HG03196 (cell line): ENCODE measurements around the gene PDXK.

Source experiments
- ATAC-seq: cut with Tn5 transposase; IDR thresholded peaks from one replicate; pipeline ENCODE4 v1.9.1; 2021; ENCODE audit not compliant: unreplicated experiment

PDXK gene

DNA sequence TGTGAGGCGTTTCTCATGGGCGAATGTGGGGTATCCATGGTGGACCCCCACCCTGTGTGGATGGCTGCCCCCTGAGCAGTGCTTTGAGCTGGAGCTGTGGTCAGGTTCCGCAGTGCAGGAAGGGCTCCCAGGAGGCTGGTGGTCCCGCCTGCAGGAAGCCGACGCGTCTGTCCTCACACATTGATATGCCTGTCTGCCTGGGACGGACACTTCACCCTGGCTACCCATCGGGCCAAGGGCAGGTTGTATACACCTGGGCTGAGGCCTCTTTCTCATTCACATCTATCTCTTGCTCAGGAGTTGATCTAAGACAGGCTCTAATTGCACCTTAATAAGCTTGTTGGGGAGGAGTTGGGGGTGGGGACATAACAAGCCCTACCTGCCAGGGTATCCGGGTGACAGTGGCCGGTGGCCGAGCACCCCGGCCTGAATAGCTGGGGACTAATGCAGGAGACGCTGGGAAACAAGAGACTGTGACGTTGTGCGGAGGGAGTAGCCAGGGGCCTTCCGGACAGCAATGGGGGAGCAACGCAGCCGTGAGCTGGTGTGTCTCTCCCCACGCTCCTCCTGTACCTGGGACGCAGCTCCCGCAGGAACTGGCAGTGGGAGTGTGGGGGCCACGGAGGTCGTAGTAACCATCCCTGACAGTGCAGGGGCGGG, 21.7 kb downstream of the PDXK start:
- no peak for ATAC-seq

DNA sequence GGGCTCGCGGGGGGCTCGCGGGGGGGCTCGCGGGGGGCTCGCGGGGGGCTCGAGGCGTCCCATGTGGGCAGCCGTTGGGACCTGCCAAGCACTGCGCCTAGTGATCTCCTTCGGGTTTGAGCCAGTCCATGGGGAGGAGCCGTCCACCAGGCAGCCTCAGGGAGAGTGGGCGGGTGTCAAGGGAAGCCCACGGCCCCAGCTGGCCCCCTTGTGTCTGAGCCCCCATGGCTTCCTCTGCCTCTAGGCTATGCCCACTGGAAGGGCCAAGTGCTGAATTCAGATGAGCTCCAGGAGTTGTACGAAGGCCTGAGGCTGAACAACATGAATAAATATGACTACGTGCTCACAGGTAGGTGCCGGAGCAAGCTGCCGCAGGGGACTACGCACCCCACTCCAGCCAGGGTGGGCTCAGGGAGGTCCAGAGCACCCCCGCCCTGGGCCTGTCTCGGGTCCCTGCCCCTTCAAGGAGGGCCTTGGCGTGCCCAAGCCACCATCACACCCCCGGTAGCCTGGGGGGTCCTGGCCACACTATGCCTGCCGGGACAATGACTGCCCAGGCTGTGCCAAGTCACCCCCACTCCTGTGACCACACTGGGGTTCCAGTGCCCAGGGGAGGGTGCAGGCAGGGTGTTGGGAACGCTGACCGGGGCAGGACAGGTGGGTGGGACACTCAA, 22.6 kb downstream of the PDXK start:
- no peak for ATAC-seq

DNA sequence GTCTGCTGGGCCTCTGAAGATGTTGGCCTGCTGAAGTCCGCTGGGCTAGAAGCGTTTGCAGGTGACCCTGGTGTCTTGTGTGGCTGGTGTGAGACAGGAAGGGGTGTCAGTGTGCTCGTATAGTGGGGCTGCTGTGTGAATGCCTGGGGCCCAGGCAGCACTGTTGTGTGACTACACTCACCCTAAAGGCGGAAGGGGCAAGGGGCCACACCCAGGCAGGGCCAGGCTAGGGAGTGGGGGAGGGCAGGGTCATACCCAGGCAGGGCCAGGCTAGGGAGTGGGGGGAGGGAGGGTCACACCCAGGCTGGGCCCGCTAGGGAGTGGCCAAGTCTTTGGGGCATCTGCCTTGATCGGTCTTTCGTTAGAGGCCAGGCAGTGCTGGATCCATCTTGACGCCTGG, 25.0 kb downstream of the PDXK start:
- no peak for ATAC-seq

DNA sequence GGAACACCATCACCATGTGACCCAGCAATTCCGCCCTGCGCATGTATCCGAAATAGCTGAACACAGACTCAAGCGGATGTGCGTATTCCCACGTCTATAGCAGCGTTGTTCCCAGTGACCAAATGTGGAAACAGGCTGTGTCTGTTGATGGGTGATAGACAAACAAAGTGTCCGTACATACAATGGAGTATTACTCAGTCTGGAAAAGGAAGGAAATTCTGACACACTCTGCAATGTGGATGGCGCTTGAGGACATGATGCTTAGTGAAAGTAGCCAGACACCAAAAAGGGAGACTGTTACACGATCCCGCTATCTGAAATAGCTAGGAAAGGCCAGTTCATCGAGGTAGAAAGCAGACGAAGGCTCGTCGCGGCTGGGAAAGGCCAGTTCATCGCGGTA, 25.8 kb downstream of the PDXK start:
- ATAC-seq = no peak

DNA sequence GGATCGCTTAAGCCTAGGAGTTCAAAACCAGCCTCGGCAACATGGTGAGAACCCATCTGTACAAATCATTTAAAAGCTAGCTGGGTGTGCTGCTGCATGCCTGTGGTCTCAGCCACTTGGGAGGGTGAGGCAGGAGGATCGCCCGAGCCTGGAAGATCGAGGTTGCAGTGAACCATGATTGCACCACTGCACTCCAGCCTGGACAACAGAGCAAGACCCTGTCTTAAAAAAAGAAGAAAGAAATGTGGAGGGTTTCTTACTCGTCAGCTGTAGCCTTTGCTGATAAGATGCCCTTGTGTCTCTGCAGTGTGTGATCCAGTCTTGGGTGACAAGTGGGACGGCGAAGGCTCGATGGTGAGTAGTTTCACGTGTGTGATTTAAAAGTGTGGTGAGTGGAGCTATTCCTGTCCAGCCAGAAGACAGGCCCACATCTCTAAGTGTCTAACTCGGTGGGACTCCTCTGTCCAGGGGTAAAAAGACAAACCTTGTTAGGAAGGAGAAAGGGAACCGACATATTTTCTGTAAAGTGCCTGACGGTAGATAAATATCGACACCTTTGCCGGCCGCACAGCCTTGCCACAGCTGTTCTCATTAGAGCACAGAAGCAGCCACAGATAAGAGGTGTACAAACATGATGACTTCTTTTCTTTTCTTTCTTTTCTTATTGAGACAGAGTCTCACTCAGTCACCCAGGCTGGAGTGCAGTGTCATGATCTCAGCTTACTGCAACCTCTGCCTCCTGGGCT, 27.0 kb downstream of the PDXK start:
- no peak for ATAC-seq

DNA sequence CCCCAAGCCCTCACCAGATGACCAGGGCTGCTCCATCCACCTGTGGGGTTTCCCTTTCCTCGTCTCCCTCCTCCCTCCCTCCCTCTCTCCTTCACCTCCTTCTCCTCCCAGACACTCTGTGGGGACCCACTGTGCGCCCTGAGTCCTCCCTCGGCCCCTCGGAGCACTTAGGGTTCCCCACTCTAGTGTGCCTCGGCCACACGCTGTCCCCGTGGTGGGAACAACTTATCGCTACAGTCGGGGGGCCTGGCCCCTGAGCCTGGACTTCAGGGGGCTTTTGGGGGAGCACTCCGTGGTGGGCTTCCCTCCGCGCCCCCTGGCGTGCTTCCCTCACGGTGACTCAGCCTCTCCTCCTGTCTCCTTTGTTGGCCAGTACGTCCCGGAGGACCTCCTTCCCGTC, 29.7 kb downstream of the PDXK start:
- ATAC-seq = no peak

DNA sequence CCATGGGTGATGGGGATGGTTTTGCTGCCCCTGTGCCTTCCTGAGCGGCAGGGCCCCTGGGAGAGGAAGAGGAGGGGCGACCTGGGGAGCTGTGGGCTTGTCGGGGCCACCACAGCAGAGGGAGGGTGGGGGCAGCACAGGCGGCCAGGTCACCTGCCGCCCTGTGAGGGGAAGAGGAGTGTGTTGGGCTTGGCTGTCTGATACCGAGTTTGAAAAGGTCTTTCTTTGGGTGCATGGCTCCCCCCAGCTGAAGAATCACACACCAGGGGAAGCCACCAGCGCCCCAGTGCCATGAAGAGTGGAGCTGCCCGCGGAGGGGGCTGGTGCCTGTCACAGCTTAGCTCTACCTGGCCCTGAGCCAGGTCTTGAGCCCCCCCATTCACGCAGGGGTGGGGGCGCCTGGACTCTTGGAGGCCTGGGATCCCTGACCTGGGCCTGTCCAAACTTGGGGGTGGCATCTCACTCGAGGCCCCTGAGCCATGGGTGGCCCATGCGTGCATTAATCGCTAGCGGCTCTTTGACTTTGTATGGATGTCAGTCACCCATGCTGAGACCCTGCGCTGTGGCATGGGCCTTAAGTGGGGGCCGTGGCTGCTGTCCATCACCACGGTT, 30.8 kb downstream of the PDXK start:
- no peak for ATAC-seq

DNA sequence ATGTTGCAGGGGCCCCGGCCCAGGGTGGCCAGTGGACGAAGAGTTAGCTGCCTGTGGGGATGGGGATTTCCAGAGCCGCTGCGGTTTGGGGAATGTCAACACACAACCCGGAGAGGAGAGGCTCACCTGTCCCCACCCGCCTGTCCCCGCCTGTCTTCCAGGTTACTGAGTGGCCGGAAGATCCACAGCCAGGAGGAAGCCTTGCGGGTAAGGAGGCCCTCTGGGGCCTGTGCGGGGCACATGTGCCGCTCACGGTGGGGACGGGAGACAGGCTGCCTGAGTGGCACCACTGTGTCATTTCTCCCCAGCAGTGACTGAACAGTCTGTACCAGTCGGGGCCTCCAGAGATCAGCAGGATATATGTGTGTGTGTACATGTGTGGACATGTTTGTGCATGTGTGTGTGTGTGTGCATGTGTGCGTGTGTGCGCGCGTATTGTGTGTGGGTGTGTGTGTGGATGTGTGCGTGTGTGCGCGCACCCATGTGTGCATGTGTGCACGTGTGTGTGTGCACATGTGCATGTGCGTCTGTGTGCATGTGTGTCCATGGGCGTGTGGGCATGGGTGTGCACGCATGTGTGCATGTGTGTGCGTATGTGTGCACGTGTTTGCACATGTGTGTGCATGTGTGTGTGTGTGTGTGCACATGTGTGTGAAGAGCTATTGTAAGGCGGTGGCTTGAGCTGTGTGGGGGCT, 31.6 kb downstream of the PDXK start:
- ATAC-seq = no peak

DNA sequence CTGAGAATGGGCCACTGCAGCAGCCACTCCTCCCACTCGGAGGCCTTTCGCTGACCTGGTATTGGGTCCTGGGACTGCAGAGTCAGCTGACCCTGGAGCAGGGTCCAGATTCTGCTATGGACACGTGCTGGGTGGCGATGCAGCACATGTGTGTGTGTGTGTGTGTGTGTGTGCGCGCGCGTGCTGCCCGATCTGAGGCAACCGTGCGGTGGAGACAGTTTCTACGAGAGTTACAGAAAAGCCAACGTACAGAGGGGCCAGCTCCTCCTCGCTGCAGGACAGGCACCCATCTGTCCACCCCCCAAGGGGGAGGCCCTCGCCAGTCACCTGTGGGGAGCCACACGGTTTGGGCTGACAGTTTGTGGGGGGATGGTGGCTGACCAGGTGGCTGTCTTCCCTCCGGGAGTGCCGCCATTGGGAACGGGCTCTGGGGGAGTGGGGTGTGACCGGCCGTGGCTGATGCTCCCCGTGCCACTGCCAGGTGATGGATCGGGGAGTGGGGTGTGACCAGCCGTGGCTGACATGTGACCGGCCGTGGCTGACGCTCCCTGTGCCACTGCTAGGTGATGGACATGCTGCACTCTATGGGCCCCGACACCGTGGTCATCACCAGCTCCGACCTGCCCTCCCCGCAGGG, 33.1 kb downstream of the PDXK start:
- ATAC-seq = no peak

DNA sequence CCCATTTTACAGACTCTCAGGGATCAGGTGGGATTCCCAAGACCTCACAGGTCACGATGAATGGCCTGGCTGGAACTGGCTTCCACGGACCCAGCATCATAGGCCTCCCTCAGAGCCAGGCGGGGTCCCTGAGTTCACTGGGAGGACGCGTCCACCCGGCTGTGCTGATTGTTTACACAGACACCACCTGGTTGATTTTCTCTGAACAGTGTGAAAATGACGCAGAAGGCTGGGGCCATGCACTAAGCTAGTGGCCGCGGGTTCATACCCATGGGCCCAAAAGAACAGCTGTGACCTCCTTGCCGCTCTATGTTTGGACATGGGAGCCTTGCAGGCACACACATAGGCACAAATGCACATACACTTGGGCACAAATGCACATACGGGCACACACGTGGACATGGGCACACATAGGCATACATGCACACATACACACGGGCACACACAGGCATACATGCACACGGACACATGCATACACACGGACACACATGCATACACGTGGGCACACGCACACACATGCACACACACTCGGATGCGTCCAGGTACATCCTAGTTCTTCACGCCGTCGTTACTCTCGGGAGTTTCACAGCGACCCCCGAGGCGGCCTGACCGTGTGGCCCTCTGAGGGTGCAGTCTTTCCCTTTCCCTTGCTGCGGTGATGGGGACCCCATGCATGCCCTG, 34.0 kb downstream of the PDXK start:
- ATAC-seq = no peak

DNA sequence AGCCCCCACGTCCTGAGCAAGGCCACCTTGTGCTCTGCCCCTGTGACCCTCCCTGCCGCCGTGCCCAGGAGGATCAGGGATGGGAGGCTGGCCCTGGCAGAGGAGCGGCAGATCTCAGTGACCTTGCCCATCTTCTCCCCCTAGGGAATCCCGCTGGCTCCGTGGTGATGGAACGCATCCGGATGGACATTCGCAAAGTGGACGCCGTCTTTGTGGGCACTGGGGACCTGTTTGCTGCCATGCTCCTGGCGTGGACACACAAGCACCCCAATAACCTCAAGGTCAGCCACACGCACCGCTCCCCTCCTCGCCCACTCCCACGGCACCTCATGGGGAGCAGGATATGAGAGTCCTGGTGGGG, 34.5 kb downstream of the PDXK start:
- no peak for ATAC-seq

DNA sequence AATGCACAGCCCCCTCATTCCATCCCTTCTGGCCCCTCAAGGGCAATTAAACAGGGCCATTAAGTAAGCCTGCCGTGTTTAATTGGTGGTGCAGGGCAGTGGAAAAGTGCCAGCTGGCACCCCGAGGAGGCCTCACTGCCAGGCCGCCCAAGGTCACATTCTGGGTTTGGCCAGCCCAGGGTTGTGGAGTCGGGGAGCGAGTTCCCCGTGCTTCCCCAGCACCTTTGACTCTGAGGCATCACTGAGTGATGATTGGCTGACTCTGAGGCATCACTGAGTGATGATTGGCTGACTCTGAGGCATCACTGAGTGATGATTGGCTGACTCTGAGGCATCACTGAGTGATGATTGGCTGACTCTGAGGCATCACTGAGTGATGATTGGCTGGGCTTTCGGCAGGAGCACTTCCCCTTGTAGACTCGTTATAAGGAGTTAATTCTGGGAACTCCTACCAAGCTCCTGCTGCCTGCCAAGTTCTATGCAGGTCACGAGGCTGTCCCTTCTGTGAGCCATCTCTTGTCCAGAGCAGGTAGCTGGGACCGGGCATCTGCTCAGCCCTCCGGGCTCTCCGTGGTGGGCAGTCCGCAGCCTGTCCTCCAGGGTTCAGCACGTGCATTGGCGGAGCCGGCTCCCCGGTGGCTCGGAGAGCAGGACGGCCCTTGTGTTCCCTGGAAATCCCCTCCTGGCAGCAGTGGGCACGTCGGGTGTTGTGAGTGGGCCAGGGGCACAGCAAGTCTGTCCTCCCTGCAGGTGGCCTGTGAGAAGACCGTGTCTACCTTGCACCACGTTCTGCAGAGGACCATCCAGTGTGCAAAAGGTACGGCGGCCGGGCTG, 36.2 kb downstream of the PDXK start:
- ATAC-seq = no peak

DNA sequence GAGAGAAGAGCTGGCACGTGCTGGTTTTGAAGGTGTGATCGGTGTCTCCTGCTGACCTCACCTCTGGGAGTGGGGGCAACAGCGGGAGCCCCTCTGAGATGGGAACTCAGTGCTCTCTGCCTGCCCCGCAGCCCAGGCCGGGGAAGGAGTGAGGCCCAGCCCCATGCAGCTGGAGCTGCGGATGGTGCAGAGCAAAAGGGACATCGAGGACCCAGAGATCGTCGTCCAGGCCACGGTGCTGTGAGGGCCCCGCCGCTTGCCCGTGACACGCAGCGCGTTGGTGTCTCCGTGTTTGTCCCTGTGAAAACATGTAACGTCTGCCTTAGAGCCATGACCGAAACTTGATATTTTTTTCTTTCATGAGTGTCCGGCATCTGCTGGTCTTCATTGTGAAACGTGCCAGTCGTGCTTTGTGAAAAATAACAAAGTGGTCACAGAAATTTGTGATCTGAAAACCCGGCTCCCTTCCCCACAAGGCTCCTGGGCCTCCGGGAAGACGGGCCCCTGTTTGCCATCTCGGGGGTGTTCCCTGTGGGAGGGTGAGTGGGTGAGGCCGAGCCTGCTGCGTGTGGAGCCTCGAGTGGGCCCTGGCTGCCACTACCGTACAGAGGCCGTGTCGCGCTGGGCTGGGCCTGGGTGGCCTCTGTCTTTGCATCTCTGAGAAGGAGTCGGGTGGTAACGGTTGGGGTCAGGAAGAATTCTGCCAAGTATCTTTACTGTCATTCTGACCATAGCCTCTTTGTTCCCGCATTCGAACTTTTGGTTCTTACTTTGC, 37.1 kb downstream of the PDXK start:
- ATAC-seq = no peak

DNA sequence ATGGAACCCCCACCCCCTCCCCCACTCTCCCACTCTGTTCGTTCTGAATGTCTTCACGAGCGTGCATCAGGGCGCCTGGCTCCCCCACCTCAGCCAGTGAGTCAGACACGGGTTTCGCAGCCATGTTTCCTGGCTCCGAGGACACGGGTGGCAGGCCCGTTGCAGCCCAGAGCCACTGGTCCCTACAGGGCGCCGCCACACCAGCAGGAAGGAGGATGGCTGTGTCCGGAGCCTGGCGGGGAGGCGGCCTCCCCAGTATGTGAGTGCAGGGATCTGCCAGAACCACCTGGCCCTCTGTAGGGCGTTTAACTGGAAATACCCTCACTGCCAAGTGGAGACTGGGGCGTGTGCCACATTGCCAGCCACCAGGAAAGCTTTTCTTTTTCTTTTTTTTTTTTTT, 38.7 kb downstream of the PDXK start:
- no peak for ATAC-seq

DNA sequence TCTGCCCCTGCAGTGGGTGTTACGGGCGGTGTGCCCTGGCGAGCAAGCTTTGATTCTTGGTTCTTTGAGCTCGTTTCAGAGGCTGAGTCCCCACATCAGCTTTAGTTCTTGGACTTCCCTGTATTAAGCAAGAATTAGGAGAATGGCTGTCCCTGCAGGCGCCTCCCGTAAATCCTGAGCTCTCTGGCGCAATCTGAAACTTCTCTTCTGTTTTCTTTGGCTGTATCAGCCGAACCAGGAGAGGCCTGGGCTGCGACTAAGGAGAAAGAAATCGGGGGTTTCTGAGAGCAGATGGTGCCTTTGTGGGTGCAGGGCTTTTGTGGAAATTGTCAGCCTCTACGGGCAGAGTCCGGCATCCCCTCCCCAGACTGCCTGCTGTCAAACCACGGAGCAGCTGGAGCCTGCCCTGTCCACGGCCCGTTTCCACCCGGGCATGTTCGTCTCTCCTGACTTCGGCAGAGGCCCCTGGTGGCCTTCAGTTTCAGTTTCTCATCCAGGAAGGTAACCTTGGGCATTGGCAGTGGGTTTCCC, 39.2 kb downstream of the PDXK start:
- no peak for ATAC-seq

DNA sequence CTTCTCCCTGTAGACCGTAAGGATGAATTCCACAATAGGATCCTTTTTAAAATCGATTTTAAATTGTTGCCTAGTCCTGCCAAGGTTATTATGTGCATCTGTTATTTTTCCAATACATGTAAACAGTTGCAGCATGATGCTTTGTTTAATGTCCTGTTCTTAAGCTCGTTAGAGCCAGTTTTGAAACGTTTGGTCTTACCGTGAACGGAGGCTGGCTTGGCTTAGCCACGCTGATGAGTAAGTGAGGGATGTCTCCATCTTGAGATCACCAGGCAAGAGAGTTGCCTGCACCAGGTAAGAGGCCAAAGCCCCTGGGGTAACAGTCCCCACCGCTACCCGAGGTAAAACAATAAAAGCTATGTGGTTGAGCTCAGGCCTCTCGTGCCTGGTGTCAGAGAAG, 39.9 kb downstream of the PDXK start:
- no peak for ATAC-seq

DNA sequence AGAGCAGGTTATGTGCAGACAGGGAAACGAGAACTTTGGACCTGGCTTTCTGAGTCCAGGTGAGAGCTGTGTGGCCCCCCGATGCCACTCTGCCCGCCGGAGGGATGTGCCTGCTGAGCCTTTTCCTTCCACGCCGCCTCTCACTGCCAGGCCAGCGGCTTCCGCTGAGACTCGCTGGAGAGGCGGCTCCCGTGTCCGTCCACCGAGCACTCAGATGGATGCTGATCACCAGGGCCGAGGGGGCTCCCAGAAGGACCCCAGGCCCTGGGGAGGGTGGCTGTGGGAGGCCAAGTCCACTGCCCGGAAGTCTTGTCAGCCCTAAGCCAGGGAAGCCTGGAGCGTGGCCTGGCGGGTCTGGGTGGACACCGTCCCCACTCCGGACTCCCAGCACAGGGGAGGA, 40.7 kb downstream of the PDXK start:
- ATAC-seq = no peak

DNA sequence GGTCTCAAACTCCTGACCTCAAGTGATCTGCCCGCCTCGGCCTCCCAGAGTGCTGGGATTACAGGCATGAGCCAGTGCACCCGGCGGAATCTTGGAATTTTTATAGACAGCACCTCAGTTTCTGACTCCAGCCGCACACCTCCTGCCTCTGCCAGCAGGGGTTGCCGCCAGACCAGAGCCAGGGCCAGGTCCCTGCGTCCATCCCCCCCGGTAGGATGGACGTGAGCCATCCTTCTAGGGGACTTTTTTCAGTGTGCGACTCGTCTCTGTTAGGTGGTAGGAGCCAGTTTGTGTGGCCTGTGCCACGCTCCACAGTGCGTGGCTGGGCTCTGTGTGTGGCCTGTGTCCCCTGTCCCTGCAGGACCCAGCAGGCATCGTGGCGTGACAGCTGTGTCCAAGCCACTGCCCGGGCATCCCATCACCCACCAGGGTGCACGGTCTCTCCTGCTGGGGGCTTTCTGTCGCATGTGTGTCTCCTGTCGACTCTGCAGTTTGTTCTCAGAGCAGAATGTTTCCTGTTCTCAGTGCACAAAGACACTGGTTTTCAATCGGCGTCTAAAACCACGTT, 41.5 kb downstream of the PDXK start:
- no peak for ATAC-seq
